SW 1271 (cell line): Measurements from ENCODE around the gene PPDPF.
A peak's percentile ranks its signal among the peaks of the same experiment; 100 is the strongest.

Source experiments
- DNase-seq, 2 experiments: peaks; one replicate each; lab custom pipeline; 2025; lab: John Stamatoyannopoulos, UW

Gene PPDPF

DNA sequence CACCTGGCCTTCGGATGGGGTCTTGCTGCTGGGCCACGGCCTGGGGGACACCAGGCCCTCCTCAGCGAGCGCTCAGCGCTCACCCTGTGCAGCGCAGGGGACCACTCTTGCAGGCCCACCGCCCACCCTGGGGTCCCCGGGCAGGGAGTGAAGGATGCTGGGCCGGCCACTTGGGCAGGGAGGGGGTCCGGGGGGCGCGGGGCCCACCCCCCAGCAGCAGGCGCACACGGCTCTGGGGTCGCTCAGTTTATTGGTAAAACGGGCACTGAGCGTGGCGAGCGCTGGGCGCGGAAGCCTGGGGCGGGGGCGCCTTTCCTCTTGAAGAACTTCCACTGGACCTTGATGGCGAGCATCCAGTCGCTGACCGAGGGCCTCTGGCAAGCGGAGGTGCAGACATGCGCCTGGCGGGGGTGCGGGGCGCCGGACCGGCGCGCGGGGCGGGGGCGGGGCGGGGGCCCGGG lies 32.8 kb upstream of the PPDPF start:
- no peak for DNase-seq

GRCh38 chr20:63488315-63489251 lies 32.0 kb upstream of the PPDPF start:
- no peak for DNase-seq

- DNase-seq = no peak
Measured at GRCh38 chr20:63490416-63490815, 30.1 kb upstream of the PPDPF start.

DNA sequence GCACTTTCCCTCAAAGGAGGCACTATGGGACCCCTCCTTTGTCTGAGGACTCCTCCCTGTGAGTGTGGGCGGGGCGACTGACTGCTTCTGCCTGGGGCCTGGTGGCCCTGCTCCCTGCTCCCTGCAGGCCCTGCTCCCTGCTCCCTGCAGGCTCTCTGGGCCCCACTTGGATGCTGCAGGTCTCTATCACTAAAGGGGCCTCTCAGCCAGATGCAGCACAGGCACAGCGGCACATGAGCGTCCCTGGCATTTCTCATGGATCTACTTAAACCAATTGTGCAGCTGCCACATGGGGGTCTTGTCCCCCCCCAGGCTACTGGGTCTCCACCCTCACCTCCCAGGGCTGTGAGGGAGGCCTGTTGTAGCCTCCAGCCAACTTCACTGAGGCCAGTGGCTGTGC lies 29.5 kb upstream of the PPDPF start:
- no peak for DNase-seq

GRCh38 chr20:63491635-63492230 lies 28.8 kb upstream of the PPDPF start:
- DNase-seq = no peak

- no peak for DNase-seq
Measured at GRCh38 chr20:63492518-63492917, 28.0 kb upstream of the PPDPF start.

GRCh38 chr20:63492982-63493381 lies 27.6 kb upstream of the PPDPF start:
- DNase-seq = no peak

- no peak for DNase-seq
Measured at GRCh38 chr20:63493563-63494020, 27.0 kb upstream of the PPDPF start.

- no peak for DNase-seq
Measured at GRCh38 chr20:63494084-63494419, 26.5 kb upstream of the PPDPF start.

DNA sequence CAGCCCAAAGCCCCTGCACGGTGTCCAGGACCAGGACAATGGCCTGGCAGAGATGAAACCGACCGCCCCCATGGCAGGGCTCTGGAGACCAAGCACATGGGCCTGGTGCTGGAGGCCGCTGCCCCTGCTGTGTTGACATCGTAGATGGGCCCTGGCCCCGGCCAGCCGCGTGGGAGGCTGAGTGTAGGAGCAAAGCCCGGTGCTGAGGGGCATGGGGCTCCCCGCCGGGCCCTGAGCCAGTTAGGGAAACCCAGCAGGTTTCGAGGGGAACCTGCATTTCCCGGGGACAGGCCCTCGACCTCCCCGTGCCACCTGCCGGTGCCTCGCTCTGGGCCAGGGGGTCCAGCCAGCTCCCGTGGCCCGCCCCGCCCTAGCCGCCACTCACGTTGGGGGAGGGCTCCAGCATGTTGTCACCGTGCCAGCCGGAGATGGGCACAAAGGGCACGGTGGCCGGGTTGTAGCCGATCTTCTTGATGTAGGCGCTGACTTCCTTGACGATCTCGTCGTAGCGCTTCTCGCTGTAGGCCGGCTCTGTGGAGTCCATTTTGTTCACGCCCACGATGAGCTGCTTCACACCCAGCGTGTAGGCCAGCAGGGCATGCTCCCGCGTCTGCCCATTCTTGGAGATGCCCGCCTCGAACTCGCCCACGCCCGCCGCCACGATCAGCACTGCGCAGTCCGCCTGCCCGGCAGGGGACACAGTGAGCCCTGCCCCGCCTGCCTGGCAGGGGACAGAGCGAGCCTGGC lies 26.0 kb upstream of the PPDPF start:
- no peak for DNase-seq

DNA sequence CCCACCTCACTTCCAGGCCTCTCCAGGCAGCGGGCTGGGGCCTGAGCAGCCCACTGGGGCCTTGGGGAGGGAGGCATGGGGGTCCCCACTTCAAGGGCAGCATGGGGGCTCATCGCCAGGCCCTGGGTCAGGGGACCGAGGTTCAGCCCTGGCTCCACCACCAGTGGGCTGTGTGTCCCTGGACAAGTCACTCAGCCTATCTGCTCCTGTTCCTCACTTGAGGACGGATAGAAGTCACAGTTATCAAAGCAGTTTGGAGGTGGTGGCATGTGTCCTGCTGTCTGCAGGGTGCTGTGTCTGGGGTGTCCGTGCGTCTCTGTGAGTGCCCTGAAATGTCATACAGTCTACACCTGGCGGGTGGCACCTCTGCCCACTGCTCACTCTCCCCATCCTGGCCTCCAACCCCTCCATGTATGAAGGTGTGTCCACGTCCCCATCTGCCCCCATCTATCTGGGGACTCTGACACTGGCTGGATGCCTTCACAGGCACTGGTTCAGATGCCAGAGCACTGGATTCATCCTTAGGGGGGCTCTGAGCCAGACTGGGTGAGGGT lies 25.3 kb upstream of the PPDPF start:
- no peak for DNase-seq

DNA sequence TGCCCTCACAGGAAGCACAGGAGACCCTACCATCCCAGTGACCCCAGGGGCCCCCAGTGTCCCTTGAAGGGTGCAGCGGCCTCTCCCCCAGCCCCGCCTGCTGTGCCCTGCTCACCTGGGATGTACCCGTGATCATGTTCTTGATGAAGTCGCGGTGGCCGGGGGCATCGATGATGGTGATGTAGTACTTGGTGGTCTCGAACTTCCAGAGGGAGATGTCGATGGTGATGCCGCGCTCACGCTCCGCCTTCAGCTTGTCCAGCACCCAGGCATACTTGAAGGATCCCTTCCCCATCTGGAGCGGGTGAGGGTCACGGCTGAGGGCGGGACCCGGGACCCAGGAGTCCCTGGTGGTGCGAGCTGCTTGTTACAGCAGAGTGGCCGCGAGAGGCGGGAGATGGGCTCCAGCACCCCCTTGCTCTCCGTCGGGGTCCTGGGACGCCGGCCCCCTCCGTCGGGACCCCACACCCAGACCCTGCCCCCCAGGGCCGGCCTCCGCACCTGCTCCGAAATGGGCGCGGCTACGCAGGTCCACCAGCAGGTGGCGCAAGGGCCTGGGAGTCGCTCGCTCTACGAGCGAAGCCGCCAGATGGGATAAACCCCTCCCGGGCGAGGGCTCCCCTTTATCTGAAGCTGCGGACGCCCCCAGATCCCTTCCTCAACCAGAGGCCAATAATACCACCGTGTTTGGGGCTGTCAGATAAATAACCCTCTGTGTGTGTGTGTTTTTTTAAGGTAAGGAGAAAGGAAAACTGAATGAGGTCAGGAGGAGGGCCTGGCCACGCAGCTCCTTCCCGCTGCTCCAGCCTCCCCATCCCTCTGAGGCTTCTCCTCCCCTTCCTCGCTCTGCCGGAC lies 24.6 kb upstream of the PPDPF start:
- DNase-seq = peak in 1 of 2 experiments; percentile 19

- no peak for DNase-seq
Measured at GRCh38 chr20:63496596-63497120, 23.9 kb upstream of the PPDPF start.

DNA sequence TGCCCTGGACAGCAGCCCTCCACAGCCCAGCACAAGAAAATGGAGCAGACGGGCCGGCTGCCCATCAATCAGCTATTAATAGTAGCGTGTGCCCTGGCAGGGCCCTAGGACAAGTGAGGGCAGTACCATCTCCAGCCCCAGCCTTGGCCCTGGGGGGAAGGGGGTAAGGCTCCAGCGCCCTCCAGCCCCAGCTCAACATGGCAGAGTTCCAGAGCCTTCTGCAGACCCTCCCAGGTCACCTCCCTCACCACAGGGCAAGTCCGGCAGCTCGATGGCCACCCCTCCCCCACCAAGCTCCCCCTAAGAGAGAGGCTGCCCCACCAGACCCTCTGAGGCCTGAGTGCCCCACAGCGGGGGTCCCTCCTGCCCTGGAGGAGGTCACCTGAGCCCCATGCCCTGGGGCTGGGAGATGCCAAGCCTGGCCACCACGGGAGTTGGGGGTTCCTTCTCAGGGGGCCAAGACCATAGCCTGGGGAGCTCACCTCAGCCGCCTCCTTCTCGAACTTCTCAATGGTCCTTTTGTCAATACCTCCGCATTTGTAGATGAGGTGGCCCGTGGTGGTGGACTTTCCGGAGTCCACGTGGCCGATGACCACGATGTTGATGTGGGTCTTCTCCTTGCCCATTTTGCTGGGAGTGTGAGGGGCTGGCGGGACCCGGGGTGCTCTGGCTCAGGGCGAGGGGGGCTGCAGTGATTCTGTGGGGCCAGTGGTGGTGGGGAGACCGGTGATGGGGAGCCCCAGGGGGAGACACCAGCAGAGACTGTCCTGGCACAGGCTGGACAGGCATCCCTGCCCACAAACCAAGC lies 23.2 kb upstream of the PPDPF start:
- DNase-seq = no peak

- peak; percentile 43 to 59 for DNase-seq
Measured at GRCh38 chr20:63497946-63498935, 22.3 kb upstream of the PPDPF start.

DNA sequence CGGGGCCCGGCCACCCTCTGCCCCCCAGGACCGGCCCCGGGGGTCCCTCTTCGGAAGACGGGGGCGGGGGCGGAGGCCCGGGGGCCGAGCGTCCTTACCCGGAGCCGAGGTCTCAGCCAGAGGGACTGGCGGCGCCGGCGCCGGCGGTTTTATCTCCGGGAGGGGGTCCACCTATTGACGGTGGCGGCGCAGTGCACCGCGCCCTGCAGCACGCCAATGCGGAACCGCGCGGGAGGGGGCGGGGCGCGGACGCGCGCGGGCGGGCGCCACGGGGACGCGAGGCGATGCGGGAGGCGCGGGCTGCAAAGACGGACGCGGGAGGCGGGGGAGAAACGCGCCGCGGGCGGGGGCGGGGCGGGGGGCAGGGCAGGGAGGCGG lies 21.6 kb upstream of the PPDPF start, which contains the start of gene EEF1A2:
TSS of gene EEF1A2 (minus strand) at position 124 of the 378 bp plus-strand sequence. CDS start 1,320 bp downstream, outside the sequence.
- DNase-seq = peak in 1 of 2 experiments; percentile 39

DNA sequence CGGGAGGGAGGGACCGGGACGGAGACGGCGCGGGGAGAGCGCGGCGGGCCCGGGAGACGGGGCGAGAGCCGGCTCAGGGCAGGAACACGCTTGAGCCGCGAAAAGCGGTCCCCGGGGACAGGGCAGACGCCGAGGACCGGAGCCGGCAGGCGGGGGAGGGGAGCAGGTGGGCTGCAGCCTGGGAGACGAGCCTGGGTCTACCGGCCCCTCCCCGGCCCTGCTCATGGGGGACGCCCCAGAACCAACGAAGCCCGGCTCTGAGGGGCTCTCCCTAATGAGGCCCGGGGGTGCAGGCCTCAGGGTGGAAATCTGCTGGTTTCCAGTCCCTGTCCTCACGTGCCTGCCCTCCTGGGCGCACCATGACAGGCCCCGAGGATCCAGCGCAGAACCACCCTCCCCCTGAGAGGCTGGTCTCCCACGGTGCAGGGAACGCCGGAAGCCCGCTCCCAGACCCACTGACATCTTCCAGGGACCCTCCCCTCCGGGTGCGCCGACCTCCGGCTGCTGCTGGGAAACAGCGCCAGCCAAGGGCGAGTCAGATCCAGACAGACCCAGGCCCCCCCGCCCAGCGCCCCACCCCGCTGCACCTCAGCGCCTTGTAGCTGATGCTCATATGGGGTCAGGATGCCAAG lies 21.1 kb upstream of the PPDPF start:
- no peak for DNase-seq

DNA sequence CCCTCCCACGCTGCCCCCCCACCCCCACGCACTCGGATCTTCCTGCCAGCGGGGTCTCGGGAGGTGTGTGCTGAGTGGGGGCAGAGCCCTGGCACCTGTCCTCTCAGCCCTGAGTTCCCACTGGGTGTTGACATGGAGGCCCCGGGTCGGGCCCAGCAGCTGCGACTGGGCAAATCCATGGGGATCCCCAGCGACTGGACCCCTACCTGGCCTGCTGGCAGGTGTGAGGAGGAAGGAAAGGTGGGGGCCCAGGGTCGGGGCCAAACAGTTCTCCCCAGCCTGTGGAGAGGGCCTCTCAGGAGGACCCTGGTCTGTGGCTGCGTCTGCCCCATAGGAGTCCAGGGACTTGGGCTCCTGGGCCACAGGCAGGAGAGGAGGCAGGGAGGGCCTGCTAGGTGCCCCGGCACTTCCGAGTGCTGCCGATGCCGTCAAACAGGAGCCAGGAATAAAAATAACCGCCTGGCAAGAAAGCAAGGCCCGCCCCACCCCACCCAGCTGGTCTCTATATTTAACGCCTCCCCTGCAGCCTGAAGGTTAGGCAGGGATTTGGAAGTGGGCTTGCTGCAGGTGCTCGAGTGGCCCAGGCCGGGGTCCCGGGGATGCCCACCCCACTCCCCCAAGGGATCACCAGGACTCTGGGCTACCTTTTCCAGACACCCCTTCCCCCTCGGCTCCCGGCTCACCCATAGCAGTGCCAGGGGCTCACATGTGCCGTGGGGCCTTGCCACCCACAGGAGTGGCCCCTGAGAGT lies 20.2 kb upstream of the PPDPF start:
- DNase-seq = no peak
